Stimulated activated CD4-positive, alpha-beta T cell treated with anti-CD3 and anti-CD28 coated beads, Interleukin-4, amount 100 ng/mL, for 4 hours (primary cell): ENCODE results near the gene RRN3.
"Not testable (repeated sequence)": the region's sequence is repeated elsewhere in the genome, so short reads cannot be mapped to it uniquely, and the experiment has no call there.

Source experiments
- DNase-seq, 2 experiments: peaks; one replicate each; pipeline ENCODE4 v3.0.0-alpha.2; 2020

The RRN3 gene

GRCh38 chr16:15096583-15096972 lies 2.5 kb upstream of the RRN3 start:
- not testable (repeated sequence) for DNase-seq

GRCh38 chr16:15093571-15093954 lies 509 bp downstream of the RRN3 start:
- DNase-seq = not testable (repeated sequence)

GRCh38 chr16:15090663-15091269 lies 3.3 kb downstream of the RRN3 start:
- not testable (repeated sequence) for DNase-seq

GRCh38 chr16:15082788-15083187 lies 11.3 kb downstream of the RRN3 start:
- DNase-seq = not testable (repeated sequence)

GRCh38 chr16:15080883-15081282 lies 13.2 kb downstream of the RRN3 start:
- DNase-seq = not testable (repeated sequence)

GRCh38 chr16:15076161-15076560 lies 17.9 kb downstream of the RRN3 start:
- DNase-seq = not testable (repeated sequence)

GRCh38 chr16:15073101-15073500 lies 21.0 kb downstream of the RRN3 start:
- DNase-seq = no peak

- not testable (repeated sequence) for DNase-seq
Observed at GRCh38 chr16:15071916-15072769, 21.9 kb downstream of the RRN3 start.

GRCh38 chr16:15071013-15071412 lies 23.1 kb downstream of the RRN3 start:
- not testable (repeated sequence) for DNase-seq

GRCh38 chr16:15066690-15067089 lies 27.4 kb downstream of the RRN3 start:
- not testable (repeated sequence) for DNase-seq

GRCh38 chr16:15065961-15066360 lies 28.1 kb downstream of the RRN3 start:
- not testable (repeated sequence) for DNase-seq

- not testable (repeated sequence) for DNase-seq
Observed at GRCh38 chr16:15062085-15062810, 31.8 kb downstream of the RRN3 start.

GRCh38 chr16:15059324-15059723 lies 34.7 kb downstream of the RRN3 start:
- DNase-seq = no peak

- DNase-seq = no peak
Observed at GRCh38 chr16:15057681-15058417, 36.2 kb downstream of the RRN3 start.

- DNase-seq = no peak
Observed at GRCh38 chr16:15055141-15056053, 38.7 kb downstream of the RRN3 start.

GRCh38 chr16:15054357-15055140 lies 39.5 kb downstream of the RRN3 start:
- no peak for DNase-seq

- no peak for DNase-seq
Observed at GRCh38 chr16:15053904-15054303, 40.2 kb downstream of the RRN3 start.

- no peak for DNase-seq
Observed at GRCh38 chr16:15052747-15053476, 41.2 kb downstream of the RRN3 start.

- no peak for DNase-seq
Observed at GRCh38 chr16:15051387-15051951, 42.6 kb downstream of the RRN3 start.

GRCh38 chr16:15050440-15050839 lies 43.6 kb downstream of the RRN3 start:
- not testable (repeated sequence) for DNase-seq
